Measurements from ENCODE around the gene FSTL3.

Gene FSTL3

DNA sequence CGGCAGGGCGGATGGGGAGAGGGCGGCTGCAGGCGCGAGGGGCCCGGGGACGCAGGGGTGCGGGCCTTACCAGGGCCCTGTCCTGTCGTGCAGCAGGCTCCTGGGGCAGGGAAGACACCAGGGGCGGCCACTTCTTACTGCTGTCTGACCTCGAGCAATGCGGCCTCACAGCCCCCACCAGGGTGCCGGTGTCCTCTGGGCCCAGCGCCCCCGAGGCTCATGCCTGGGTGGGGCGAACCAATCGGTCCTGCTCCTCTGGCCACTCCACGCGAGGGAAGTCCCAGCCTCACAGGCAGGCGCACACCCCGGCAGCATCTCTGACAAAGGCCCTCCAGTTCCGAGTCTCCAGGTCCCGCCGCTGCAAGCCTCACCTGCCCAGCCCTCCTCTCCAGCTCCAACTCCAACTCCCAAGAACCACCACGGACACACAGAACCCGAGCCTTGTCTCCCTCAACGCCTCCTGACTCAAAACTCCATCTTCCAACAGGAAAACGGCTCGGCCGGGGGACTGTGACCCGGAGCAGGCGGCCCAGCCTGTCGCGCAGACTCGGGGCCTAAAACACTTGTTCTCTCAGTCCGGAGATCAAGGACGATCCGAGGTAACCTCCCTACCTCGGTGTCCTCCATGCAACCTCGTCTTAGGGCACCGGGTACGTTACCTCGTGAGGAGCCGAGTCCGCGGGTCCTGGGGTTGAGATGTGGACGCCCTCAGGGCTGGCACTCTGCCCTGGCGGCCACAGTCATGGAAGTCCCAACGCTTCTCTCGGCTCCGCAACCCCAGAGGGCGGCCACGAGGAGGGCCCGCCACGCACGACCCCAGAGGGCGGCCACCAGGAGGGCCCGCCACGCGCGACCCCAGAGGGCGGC, 30.0 kb upstream of the FSTL3 start:
- DNase-seq (ENCODE audit: low read depth in 3 of 3) = no peak

GRCh38 chr19:646779-647565, 29.2 kb upstream of the FSTL3 start:
- DNase-seq (ENCODE audit: low read depth in 3 of 3) = no peak

DNA sequence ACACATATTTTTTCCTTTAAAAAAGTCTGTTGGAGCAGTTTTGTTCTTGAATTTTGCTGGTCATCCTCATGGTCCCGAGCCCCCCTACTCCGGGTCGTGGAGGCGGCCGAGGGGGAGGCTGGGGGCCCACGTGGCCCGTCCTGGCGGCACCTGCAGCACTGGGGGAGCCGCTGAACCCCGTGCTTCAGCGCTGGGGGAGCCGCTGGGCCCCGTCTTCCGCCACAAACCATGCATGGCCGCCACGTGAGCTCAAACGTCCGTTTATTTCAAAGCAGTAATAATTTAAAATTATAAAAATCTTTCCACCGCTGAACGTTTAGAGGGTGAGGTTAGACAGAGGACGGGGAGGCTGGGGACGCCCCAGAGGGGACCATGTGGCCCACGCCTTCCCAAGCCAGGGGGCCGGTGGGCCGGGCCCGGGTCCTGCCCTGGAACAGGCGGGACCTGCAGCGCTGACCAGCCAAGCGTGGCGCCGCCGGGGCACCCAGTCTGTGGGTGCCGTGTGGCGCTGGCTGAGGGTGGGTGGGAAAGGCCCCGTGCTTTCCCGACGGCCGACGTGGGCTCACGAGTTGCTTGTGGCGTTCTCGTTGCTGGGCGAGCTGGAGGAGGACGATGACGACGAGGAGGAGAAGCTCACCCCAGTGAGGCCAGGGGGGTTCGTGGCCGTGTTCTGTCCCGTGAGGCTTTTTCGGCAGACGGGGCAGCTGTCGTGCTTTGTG, 28.5 kb upstream of the FSTL3 start:
- no peak for DNase-seq (ENCODE audit: low read depth in 3 of 3)

GRCh38 chr19:648305-648704, 27.9 kb upstream of the FSTL3 start:
- DNase-seq (ENCODE audit: low read depth in 3 of 3) = no peak

DNA sequence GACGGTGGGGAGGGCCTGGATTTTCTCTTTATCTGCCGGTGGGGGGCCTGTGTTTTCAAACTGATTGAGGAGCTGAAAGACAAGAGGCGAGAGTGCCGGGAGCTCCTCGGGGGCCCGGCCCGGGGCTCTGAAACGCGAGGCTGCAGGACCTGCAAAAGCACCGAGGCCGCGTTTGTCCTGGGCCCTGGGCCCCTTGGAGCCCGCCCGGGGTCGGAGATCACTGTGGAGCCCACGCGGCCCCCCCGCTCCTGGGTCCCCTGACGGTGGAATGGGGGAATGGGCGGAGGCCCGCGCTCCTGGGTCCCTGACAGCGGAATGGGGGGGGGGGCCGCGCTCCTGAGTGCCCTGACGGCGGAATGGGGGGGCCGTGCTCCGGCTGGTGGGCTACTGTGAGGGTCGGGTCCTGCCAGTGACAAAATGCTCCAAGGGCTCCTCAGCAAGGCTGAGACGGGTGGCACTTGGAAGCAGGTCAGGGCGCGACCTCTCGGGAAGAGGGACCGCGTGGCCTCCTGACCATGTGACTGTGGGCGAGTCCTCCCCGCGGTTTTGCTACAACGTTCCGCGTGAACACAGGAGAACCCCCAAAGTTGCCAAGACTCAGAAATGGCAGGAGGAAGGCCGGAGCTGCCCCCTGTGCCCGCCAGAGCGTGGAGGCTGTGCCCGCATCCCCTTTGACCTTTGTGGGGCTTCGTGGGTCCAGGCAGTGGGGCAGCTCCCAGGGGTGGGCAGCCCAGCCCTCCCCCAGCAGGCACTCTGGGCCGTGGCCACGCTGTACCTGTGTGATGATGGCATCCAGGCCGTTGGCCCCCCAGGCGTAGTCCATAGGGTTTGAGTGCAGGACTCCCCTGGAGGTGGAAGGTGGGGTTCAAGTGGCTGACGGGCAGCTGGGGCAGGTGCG, 27.0 kb upstream of the FSTL3 start:
- DNase-seq (ENCODE audit: low read depth in 3 of 3) = no peak

DNA sequence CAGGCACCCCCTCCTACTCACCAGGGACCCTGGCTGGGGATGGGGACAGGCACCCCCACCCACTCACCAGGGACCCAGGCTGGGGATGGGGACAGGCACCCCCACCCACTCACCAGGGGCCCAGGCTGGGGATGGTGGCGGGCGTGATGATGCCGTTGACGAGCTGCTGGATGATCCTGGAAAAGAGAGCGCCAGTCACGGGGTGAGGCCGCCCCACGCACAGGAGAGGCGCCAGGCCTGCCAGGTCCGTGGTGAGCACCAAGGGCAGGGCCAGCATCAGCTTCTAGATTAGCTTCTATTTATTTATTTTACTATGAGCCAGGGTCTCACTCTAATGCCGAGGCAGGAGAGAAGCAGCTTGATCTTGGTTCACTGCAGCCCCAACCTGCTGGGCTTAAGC, 26.1 kb upstream of the FSTL3 start:
- DNase-seq (ENCODE audit: low read depth in 3 of 3) = no peak

DNA sequence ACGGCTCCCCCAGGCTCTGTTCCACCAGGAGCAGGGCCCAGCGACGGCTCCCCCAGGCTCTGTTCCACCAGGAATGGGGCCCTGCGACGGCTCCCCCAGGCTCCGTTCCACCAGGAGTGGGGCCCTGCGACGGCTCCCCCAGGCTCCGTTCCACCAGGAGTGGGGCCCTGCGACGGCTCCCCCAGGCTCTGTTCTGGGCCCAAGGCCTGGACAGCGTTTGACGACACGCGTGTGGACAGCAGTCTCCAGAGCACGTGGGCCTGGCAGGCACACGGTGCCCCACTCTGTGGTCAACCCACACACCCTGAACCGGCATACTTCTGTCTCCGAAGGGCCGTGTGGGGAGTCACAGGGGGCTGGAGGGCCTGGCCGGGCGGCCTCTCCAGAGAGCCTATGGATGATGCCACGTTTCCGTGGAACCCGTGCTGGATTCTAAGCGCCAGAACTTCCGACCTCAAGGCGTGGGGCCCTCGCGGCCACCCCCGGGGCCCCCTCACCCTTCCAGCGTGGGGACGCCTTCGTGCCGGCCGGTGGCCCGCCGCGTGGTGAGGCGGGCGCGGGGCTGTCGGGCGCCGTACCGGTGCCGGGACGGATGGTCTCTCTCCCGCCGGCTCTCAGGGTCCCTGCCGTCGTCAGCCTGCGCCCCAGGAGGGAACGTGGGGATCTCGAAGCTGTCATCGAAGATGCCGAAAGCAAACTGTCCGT, 24.9 kb upstream of the FSTL3 start:
- no peak for DNase-seq (ENCODE audit: low read depth in 3 of 3)

- no peak for DNase-seq (ENCODE audit: low read depth in 3 of 3)
Observed at GRCh38 chr19:651991-652390, 24.2 kb upstream of the FSTL3 start.

DNA sequence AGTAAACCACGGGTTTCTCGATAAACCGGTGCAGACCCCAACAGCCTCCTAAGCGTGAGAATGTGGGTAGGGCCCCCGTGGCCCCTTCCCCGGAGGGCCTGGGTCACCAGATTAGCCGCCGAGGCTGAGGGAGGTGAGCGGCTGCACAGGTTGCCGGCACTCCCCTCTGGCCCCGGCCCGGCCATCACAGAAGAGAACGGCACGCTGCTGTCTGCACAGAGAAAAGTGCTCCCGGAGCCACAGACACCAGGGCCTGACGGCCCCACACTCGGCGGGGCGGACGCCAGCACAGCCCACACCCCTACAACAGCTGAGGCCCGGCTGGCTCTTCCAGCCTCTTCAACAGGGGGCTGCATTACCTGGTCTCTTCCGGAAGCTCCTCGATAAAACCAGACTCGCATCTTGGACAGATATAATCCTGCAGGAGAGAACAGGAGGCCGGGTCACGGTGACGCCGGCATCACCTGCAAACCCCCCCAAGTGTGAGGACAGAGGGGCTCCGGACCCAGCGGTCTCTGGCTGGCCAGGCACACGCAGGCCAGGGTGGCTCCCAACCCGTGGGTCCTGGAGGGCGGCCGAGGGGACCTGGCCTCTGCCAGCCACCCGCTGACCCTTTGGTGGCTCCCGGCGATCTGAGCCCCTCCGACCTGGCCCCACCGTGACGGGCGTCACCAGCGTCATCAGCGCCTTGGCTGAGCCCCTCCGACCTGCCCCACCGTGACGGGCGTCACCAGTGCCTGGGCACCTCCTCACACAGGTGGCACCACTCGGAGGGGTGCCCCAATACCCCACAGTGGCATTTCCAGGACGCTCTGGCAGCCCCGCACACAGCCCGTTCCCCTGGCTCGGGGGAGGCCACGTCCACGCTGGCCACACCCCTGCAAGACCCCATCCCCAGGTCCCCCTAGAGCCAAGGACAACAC, 23.5 kb upstream of the FSTL3 start:
- no peak for DNase-seq (ENCODE audit: low read depth in 3 of 3)

DNA sequence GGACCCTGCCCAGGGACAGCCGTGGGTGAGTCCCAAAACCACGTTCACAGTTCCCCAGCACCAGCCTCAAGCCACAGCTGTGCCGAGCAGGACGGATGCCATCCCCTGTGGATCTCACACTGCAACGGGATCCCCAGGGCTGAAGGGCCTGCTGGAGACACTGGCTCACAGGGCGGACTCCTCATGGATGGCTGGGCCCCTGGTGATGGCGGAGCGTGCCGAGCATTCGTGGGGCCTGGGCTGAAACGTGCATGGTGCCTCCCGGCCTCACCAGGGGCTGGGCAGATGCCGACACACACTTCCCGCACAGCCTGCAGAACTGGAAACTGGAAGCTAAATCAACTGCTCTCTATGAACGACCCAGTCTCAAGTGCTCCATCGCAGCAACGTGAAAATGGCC, 22.8 kb upstream of the FSTL3 start:
- DNase-seq (ENCODE audit: low read depth in 3 of 3) = no peak

DNA sequence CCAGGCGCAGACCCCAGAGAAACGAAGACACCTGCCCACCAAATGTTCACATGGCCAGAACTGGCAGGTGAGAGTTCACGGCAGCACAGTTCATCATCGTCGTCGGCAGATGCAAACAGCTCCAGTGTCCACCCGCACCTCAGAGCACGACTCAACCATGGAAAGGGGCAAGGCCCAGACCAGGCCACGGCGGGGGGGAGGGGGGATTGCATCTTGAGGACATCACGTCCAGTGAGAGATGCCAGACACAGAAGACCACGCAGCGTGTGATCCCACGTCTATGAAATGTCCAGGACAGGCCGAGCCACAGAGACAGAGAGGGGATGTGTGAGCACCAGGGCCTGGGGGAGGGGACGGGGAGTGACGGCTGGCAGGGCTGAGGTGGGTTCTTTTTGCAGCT, 20.5 kb upstream of the FSTL3 start:
- DNase-seq (ENCODE audit: low read depth in 3 of 3) = no peak

GRCh38 chr19:656751-657559, 19.2 kb upstream of the FSTL3 start:
- DNase-seq (ENCODE audit: low read depth in 3 of 3) = no peak

- no peak for DNase-seq (ENCODE audit: low read depth in 3 of 3)
Observed at GRCh38 chr19:657611-658010, 18.6 kb upstream of the FSTL3 start.

DNA sequence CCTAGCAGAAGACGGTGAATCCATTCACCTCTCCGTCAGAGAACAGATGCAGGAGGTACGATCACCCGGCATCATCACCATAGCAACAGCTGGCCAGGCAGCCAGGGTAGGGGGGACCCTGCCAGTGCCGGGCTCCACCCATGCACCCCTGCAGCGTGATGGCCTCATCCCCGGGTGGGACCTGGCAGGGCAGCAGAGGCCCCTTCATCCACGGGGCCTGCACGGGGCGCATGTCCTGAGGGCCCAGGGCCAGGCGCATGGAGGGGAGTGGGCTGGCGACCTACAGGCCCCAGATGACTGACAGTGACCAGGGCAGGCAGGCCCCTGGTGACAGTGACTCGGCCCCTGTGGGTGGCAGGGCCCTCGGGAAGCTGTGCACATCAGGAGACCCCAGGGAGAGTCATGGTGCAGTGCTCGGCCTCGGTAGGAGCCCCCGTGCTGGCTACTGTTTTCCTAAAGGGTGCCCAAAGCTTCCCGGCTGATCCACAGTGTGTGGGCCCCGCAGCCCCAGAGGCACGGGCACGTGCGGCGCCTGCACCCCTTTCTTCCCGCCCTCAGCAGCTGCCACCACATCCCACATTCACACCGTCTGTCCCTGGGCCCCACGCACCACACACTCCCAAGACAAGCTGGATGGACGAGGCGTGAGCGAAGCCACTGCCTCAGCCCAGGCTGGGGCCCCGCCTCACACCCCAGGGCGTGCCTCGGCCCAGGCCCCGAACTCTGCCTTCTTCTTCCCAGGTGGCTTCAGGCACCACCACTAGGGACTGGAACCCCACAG, 17.9 kb upstream of the FSTL3 start:
- DNase-seq (ENCODE audit: low read depth in 3 of 3) = no peak

- no peak for DNase-seq (ENCODE audit: low read depth in 3 of 3)
Observed at GRCh38 chr19:658916-659839, 17.0 kb upstream of the FSTL3 start.

DNA sequence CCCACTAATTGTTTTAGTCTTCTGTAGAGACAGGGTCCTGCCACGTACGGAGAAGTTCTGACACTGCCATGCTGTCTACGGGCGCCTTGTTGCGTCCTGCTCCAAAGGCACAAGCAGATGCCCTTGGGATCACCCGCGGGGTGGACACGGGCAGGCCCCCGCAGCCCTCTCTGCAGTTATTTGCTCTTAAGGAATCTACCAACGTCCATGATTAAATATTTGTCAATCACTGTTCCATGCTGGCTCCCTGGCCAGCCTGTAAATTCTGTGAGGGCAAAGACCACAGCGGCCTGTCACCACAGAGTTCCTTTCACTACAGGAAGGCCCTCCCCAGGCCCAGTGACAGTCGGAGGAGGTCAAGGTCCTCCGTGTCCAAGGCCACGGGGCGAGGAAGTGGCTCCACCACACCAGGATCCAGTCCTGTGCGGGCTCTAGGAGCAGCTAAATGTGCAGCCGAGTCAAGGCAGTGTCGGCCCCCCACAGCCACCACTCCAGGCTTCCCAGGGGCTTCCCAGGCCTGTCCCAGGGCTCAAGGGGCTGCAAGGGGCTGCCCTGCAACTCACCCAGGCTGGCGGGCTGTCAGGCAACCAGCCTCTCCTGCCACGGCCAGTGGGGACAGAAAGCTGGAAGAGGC, 15.3 kb upstream of the FSTL3 start:
- DNase-seq (ENCODE audit: low read depth in 3 of 3) = no peak
